NCI-H2171 (cell line): ENCODE results near the gene ATN1.
A peak's percentile ranks its signal among the peaks of the same experiment; 100 is the strongest.
"Not testable (repeated sequence)": the region's sequence is repeated elsewhere in the genome, so short reads cannot be mapped to it uniquely, and the experiment has no call there.

Source experiments
- DNase-seq: peaks from one replicate; lab custom pipeline; 2025; lab: John Stamatoyannopoulos, UW

The ATN1 gene

DNA sequence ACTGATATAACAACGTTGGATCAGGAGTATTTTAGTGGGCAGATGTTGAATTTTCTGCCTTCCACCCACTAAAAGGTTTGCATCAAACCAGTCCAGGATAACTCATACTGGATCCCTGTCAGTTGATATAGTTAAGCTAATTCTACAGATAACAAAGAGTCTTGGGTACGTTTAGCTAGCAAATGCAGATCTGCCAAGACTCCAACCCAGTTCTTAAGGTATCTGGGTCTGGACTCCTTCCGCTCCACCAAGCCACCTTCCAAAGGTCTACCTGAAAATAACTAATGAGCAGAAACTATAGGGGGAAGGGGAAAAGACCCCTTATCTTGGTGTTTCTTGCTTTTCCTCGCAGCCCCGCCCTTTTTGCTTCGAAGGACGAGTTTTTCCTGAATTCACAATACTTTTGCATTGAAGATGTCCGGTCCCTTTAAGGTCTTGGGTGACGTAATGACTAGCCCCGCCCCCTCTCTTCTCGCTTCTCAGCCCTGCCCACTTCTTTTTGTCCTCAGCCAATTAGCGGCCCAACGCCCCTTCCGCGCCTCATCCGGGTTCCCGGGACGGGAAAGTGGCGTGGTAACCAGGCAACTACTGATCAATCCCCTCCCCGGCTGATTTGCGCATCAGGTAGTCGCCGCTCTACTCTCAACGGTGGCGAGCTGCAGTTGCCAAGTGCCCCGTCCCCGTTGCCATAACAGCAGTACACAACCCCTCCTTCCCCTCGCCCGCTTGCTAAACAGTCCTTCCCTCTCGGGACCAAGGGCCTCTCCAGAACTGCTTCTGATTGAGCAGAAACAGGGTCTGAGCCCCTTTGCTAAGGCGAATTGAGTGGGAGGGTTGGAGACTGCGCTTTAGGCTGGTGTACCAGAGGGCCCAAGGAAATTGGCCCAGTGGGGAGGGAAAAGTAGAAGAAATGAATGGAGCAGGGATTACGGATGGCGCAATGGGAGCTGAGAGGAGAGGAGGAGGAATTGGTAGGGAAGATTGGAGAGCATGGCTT is 23.2 kb upstream of the ATN1 start, which contains the start of gene LRRC23:
Gene LRRC23, plus strand, starts transcription at position 543 of the 997 bp plus-strand sequence. CDS start 812 bp downstream, outside the sequence.
- peak; percentile 100 for DNase-seq

DNA sequence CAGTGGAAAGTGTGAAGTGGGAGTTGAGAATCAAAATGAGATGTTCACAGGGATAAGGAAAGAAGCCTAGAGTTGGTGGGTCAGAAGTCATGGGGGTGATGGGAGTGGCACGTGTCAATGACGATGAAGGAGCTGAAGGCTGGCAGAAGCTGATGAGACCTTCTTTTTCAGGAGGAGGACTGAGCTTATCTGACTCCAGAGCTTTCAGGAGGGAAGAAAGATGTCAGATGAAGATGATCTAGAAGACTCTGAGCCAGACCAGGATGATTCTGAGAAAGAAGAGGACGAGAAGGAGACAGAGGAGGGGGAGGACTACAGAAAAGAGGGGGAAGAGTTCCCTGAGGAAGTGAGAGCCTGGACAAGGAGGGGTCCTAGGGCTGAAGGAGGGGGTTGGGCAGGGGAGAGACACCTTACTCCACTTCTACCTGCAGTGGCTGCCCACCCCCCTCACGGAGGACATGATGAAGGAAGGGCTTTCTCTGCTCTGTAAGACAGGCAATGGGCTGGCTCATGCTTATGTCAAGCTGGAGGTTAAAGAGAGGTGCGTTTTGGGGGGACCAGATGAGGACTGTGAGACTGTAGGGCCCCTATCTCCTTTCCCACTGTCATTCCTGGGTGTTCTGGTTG is 22.2 kb upstream of the ATN1 start:
- no peak for DNase-seq

GRCh38 chr12:6908141-6908540 is 19.6 kb upstream of the ATN1 start:
- not testable (repeated sequence) for DNase-seq

- DNase-seq = peak; percentile 46
Measured at GRCh38 chr12:6909421-6910145, 18.2 kb upstream of the ATN1 start.

DNA sequence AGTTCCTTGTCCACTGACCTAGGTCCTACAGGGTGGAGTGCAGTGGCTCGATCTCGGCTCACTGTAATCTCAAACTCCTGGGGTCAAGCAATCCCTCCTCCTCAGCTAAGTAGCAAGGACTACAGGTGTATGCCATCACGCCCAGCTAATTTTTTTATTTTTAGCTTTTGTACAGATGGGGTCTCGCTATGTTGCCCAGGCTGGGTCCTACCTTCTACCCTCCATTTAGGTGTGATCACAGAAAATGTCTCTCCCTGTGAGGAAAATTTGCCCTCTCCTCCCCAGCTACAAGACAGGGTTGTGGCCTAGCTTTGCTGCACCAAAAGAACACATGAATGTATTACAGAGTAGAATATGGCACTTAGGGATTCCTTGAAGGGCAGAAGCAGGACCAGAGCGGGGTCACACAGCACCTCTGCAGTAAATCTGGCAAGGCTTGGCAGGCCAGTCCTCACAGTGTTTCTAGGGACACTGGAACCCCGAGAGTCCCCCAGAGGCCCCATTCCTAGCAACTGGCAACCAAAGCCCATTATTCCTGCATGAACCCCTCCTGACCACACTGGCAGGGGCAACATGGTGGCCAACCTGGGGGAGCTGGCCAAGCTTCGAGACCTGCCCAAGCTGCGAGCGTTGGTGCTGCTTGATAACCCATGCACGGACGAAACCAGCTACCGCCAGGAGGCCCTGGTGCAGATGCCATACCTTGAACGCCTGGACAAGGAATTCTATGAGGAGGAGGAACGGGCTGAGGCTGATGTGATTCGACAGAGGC is 15.4 kb upstream of the ATN1 start:
- no peak for DNase-seq

DNA sequence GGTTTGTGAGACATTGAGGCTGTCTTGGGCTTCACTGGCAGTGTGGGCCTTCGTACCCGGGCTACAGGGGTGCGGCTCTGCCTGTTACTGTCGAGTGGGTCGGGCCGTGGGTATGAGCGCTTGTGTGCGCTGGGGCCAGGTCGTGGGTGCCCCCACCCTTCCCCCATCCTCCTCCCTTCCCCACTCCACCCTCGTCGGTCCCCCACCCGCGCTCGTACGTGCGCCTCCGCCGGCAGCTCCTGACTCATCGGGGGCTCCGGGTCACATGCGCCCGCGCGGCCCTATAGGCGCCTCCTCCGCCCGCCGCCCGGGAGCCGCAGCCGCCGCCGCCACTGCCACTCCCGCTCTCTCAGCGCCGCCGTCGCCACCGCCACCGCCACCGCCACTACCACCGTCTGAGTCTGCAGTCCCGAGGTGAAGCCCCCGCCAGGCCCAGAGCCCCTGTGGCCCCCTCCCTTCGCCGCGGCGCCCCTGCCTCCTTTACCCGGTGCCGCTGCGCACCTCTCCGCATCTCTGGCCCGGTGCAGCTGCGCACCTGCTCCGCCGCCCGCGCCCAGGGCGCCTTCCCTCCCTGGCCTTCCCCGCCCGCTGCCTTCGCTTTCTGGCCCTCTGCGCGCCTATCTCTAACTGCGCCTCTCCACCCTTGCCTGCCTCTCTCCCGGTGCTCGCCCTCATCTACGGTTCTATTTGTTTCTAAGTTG is 13.4 kb upstream of the ATN1 start, which contains the start of gene ENO2:
Gene ENO2, plus strand, starts transcription at position 335 of the 701 bp plus-strand sequence. CDS start 1,253 bp downstream, outside the sequence.
- peak; percentile 100 for DNase-seq

DNA sequence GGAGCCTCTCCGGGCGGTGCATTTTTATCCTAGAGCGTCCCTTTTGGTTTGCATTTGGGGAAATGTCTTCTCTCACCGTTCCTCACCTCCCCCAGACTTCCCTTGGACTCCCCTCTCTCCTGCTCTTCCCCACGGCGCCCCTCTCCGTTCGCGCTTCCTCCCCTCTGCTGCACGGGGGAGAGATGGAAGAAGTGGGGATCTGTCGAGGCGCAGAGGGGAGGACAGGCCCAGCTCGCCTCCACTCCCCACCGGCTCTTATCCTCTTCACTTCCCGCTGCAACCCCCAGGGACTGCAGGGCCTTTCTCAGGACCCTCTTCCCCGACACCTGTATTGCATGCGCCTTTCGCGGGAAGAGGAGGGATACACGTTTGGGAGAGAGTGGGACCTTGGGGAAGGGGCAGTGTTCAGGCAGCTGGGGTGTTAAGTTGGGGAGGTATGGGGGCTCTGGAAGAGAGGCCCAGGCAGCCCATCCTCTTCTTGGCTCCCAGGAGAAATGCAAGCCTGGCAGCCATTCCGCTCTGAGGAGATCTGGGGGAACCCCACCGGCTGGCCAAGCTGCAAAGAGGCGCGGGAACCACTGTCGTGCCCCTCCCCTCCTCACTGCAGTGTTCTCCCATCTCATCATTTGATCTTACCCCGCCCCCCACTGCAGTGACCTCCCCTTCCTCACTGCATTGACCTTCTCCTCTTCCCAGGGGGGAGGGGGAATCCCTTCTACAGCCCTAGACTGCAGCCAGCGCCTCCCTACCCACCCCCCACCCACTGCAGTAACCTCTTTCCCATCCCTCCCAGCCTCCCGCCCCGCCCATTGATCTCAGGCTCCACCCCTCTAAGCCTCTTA is 12.6 kb upstream of the ATN1 start:
- peak; percentile 89 for DNase-seq

- no peak for DNase-seq
Measured at GRCh38 chr12:6915789-6916285, 11.9 kb upstream of the ATN1 start.

DNA sequence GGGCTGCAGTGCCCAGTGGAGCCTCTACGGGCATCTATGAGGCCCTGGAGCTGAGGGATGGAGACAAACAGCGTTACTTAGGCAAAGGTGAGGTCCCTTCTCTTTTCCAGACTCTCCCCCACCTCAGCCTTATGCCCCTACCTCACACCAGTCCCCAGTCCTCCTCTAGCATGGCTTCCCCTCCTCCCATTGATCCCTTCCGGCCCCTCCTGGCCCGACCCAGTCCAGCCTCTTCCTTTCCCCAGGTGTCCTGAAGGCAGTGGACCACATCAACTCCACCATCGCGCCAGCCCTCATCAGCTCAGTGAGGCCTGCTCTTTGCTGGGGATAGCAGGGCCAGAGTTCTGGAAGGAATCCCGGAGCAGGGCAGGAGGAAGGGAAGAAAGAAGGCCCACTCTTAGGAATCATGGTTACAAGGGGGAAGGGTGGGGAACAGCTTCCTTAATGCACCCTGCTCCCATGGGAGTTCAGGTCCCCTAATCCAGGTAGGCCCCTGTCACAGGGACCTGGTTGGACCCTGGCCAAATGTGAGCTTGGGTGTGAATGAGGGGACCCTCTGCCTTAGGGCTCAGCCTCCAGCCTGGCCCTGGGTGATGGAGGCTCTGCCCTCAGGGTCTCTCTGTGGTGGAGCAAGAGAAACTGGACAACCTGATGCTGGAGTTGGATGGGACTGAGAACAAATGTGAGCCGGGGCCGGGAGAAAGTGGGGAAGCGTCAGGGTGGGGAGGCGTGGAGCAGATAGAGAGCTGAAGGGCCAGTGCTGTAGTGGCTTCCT is 11.1 kb upstream of the ATN1 start:
- DNase-seq = no peak

GRCh38 chr12:6917491-6918231 is 10.1 kb upstream of the ATN1 start:
- DNase-seq = no peak

DNA sequence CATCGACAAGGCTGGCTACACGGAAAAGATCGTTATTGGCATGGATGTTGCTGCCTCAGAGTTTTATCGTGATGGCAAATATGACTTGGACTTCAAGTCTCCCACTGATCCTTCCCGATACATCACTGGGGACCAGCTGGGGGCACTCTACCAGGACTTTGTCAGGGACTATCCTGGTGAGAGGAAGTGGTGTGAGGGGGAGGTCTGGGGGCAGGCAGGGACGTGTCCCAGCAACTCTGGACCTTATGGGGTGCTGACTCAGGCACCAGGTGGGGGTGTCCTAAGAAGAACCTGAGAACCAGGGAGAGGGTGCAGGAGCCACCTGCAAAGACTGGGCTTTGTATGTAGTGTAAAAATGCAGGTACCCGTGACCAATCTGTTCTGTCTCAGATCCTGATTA is 8.2 kb upstream of the ATN1 start:
- no peak for DNase-seq

DNA sequence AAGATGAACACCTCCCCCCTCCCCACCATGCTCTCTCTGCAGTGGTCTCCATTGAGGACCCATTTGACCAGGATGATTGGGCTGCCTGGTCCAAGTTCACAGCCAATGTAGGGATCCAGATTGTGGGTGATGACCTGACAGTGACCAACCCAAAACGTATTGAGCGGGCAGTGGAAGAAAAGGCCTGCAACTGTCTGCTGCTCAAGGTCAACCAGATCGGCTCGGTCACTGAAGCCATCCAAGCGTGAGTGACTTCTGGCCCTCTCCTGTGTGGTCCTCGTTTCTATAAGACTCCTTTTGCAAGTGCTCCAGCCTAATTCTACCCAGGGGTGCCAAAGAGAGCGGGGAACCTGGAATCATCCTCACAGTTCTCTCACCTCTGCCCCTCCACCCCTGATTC is 6.2 kb upstream of the ATN1 start:
- no peak for DNase-seq

- DNase-seq = no peak
Measured at GRCh38 chr12:6921996-6922946, 5.5 kb upstream of the ATN1 start.

DNA sequence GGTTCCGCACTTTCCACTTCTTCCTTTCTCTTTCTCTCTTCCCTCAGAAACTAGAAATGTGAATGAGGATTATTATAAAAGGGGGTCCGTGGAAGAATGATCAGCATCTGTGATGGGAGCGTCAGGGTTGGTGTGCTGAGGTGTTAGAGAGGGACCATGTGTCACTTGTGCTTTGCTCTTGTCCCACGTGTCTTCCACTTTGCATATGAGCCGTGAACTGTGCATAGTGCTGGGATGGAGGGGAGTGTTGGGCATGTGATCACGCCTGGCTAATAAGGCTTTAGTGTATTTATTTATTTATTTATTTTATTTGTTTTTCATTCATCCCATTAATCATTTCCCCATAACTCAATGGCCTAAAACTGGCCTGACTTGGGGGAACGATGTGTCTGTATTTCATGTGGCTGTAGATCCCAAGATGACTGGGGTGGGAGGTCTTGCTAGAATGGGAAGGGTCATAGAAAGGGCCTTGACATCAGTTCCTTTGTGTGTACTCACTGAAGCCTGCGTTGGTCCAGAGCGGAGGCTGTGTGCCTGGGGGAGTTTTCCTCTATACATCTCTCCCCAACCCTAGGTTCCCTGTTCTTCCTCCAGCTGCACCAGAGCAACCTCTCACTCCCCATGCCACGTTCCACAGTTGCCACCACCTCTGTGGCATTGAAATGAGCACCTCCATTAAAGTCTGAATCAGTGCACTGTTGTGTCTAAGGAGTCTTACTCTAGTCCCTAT is 4.6 kb upstream of the ATN1 start:
- DNase-seq = no peak

GRCh38 chr12:6923851-6924250 is 3.9 kb upstream of the ATN1 start:
- DNase-seq = no peak

GRCh38 chr12:6925239-6925539 is 2.6 kb upstream of the ATN1 start:
- no peak for DNase-seq
